Measurements from ENCODE around the gene SORCS2. TPM values are rescaled to one million over a fixed set of nuclear protein-coding genes. Genes with fewer than 3 reads are reported as not detected.

The SORCS2 gene
- total RNA-seq, 1 donor from 2014 or later = 5.2 TPM

DNA sequence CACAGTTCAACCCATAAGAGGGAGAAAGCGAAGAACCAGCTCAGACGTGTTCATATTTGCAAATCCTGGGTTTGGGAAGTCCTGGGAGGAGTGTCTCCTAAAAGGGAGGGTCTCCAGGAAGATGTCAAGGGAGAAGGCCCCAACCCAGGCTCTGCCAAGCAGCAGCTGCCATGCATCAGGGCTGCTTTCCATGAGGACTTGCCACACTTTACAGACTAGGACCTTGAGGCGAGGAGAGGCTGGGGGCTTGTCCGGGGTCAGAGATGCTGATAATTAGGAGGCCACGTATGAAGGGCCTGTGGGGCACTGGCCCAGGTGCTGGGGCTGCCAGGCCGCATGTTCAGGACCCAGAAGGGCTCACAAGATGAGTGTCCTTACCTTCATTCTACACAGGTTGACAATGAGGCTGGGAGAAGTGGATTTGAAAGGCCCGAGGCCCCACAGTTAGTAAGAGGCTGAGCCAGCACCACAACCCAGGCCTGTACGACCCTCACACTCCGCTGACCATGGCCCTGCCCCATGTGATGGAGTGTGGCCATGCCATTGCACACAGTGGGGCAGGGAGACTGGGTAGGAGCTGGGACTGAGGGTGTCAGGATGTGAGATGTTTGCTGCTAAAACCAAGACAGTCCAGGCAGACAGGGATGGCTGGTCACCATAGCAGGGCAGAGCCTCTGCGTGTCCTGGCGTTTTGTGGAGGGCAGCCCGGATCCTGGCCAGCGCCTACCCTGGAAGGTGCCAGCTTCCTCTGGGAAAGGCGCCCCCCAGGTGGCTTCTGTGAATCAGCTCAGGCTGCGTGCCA is 147.6 kb downstream of the SORCS2 start:
- Histone ChIP-seq H3K36me3 (no peaks in the 10 kb centered on the region), H3K4me2 (no peak overlapping the region), H2AFZ (replicated peaks) (no peak overlapping the region), H3K27me3 (no peaks in the 10 kb centered on the region), H3K9ac (no peak overlapping the region), H3K4me1 (peaks cover 7% of the 10 kb centered on the region), H4K20me1 (ENCODE audit: low read depth) (peaks cover 7% of the 10 kb centered on the region), H3K4me3 (no peak overlapping the region), H3K9me3 (ENCODE audit: low read depth) (no peaks in the 10 kb centered on the region), H3K79me2 (ENCODE audit: low read depth) (no peaks in the 10 kb centered on the region), H3K27ac (no peak overlapping the region), H3F3A (ENCODE audit: low read depth) (peaks cover 7% of the 10 kb centered on the region)
- H3K9me3 Mint-ChIP-seq = peaks cover 2% of the 10 kb centered on the region
- peak overlapping the region; percentile 26 for H3K27ac Mint-ChIP-seq
- H3K36me3 Mint-ChIP-seq = peaks cover 1% of the 10 kb centered on the region
- TF ChIP-seq, protein P1, sequence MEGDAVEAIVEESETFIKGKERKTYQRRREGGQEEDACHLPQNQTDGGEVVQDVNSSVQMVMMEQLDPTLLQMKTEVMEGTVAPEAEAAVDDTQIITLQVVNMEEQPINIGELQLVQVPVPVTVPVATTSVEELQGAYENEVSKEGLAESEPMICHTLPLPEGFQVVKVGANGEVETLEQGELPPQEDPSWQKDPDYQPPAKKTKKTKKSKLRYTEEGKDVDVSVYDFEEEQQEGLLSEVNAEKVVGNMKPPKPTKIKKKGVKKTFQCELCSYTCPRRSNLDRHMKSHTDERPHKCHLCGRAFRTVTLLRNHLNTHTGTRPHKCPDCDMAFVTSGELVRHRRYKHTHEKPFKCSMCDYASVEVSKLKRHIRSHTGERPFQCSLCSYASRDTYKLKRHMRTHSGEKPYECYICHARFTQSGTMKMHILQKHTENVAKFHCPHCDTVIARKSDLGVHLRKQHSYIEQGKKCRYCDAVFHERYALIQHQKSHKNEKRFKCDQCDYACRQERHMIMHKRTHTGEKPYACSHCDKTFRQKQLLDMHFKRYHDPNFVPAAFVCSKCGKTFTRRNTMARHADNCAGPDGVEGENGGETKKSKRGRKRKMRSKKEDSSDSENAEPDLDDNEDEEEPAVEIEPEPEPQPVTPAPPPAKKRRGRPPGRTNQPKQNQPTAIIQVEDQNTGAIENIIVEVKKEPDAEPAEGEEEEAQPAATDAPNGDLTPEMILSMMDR (IDR thresholded peaks at IDR 0.05) = no peak
- TF ChIP-seq EZH2 (IDR thresholded peaks at IDR 0.05) (no peak), EZH2phosphoT487 (IDR thresholded peaks at IDR 0.05) (no peak)
- peaks cover 8% of the 10 kb centered on the region for H3K4me1 Mint-ChIP-seq
- peaks cover 7% of the 10 kb centered on the region for H3K27me3 Mint-ChIP-seq (ENCODE audit: insufficient read depth, low read depth)
- peak overlapping the region; percentile 4 for H3K4me3 Mint-ChIP-seq
- DNase-seq (ENCODE audit: low spot score) = no peak

DNA sequence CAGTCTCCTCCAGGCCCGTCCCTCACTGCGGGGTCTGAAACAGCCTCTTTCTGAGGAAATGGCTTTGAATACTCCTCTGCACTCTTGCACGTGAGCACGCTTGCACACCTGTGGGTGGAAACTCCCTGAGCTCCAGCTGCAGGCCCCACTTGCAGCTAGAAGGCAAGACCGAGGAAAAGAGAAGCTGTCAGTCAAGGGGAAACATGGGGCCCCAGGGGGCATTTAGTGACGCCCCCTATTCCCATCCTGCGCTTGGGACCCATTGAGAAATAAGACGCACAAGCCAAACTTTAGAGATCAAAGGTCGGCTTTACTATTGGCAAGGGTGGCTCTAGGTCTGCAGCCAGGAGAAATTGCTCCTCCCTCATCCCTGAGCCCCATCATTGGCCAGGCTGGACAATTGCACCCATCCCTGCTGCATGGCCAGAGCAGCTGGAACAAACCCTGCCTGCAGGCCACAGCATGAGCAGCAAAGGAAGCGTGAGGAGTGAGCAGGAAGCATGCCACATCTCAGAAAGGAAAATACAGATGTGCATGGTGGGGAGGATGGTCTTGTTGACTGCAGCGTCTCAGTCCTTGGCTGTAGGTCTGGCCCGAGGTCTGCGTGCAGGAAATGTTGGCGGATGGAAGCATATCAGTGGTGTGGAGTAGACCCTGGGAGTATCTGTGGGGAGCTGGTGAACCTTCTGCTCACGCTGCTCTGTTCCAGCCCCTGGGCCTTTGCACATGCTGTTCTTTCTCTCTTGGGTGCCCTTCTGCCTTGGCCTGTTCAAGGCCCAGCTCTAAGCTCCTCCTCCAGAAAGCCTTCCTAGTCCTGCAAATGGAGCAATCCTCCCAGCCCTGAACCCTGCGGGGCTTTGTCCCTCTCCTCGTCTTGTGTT is 148.5 kb downstream of the SORCS2 start:
- H3K27ac Mint-ChIP-seq = no peak overlapping the region
- peaks cover 1% of the 10 kb centered on the region for H3K36me3 Mint-ChIP-seq
- H3K27me3 Mint-ChIP-seq (ENCODE audit: insufficient read depth, low read depth) = peaks cover 7% of the 10 kb centered on the region
- H3K4me3 ChIP-seq = no peak overlapping the region
- no peak overlapping the region for H3K4me2 ChIP-seq
- no peaks in the 10 kb centered on the region for H3K27me3 ChIP-seq
- no peaks in the 10 kb centered on the region for H3K9me3 ChIP-seq (ENCODE audit: low read depth)
- no peaks in the 10 kb centered on the region for H3K36me3 ChIP-seq
- peaks cover 5% of the 10 kb centered on the region for H3K9me3 Mint-ChIP-seq
- H3K79me2 ChIP-seq (ENCODE audit: low read depth) = no peaks in the 10 kb centered on the region
- no peaks in the 10 kb centered on the region for H3K4me1 ChIP-seq
- DNase-seq (ENCODE audit: low spot score) = no peak
- no peak overlapping the region for H2AFZ ChIP-seq (replicated peaks)
- H4K20me1 ChIP-seq (ENCODE audit: low read depth) = no peaks in the 10 kb centered on the region
- H3K9ac ChIP-seq = no peak overlapping the region
- TF ChIP-seq EZH2 (IDR thresholded peaks at IDR 0.05) (no peak), EZH2phosphoT487 (IDR thresholded peaks at IDR 0.05) (no peak)
- TF ChIP-seq, protein P1 (IDR thresholded peaks at IDR 0.05) = no peak
- no peak overlapping the region for H3K27ac ChIP-seq
- H3K4me1 Mint-ChIP-seq = peaks cover 5% of the 10 kb centered on the region
- H3K4me3 Mint-ChIP-seq = no peak overlapping the region
- no peaks in the 10 kb centered on the region for H3F3A ChIP-seq (ENCODE audit: low read depth)

GRCh38 chr4:7341491-7342222 is 149.3 kb downstream of the SORCS2 start:
- DNase-seq (ENCODE audit: low spot score) = no peak
- no peaks in the 10 kb centered on the region for H3K9me3 ChIP-seq (ENCODE audit: low read depth)
- no peak overlapping the region for H3K27ac ChIP-seq
- peaks cover 7% of the 10 kb centered on the region for H3K27me3 Mint-ChIP-seq (ENCODE audit: insufficient read depth, low read depth)
- H4K20me1 ChIP-seq (ENCODE audit: low read depth) = no peaks in the 10 kb centered on the region
- H3K9me3 Mint-ChIP-seq = peaks cover 9% of the 10 kb centered on the region
- peaks cover 5% of the 10 kb centered on the region for H3K4me1 Mint-ChIP-seq
- H3K36me3 ChIP-seq = no peaks in the 10 kb centered on the region
- no peak overlapping the region for H3K4me3 ChIP-seq
- no peak overlapping the region for H3K4me2 ChIP-seq
- H3K4me3 Mint-ChIP-seq = no peak overlapping the region
- no peaks in the 10 kb centered on the region for H3F3A ChIP-seq (ENCODE audit: low read depth)
- no peak overlapping the region for H2AFZ ChIP-seq (replicated peaks)
- H3K36me3 Mint-ChIP-seq = peaks cover 1% of the 10 kb centered on the region
- H3K79me2 ChIP-seq (ENCODE audit: low read depth) = no peaks in the 10 kb centered on the region
- no peaks in the 10 kb centered on the region for H3K27me3 ChIP-seq
- no peak overlapping the region for H3K9ac ChIP-seq
- H3K4me1 ChIP-seq = no peaks in the 10 kb centered on the region
- H3K27ac Mint-ChIP-seq = no peak overlapping the region
- TF ChIP-seq EZH2 (IDR thresholded peaks at IDR 0.05) (no peak), EZH2phosphoT487 (IDR thresholded peaks at IDR 0.05) (no peak)
- TF ChIP-seq, protein P1 (IDR thresholded peaks at IDR 0.05) = no peak

Data from neural progenitor cell (in vitro differentiated cells).